GM19351 (cell line): ENCODE results near the gene APH1B.

Source experiments
- ATAC-seq: cut with Tn5 transposase; IDR thresholded peaks from one replicate; pipeline ENCODE4 v1.9.1; 2021; ENCODE audit warnings: mild to moderate bottlenecking, moderate library complexity; ENCODE audit not compliant: unreplicated experiment

APH1B gene

DNA sequence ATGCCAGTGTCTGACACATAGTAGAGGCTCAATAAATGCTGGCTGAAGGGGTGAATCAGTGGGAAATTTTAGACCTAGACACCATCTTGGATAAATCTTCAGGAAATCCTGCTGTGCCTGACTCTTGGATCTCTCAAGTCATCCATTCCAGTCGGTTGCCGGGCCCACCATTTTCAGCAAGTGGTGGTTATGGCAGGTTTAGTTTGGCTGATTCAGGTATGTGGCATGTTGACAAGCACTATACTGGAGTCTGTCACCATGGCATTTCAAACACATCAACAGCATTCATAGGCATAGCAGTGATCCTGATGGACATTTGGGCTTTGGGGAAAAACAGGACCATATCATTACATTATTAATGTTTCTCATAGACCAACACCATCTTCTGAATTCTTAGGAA lies 25.7 kb upstream of the APH1B start:
- ATAC-seq, result no peak

GRCh38 chr15:63252292-63252691 lies 25.1 kb upstream of the APH1B start:
- no peak for ATAC-seq

DNA sequence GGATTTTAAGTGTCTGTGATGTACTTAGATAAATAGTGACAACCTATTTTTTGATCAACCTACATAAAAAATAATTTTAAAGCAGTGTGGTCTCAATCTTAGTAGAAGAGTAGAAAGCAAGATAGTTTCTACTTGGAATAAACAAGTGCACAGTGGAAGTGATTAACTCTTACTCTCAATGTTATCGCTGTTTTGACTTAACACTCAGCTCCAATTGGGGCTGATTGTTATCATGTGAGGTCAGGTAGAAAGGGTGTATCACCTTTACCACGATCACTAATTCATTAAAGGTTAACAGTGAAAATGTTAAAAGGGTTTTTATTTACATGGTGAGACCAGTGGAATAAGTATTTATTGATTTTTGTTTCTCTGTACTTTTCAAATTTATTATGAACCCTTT lies 22.4 kb upstream of the APH1B start:
- ATAC-seq, result no peak

DNA sequence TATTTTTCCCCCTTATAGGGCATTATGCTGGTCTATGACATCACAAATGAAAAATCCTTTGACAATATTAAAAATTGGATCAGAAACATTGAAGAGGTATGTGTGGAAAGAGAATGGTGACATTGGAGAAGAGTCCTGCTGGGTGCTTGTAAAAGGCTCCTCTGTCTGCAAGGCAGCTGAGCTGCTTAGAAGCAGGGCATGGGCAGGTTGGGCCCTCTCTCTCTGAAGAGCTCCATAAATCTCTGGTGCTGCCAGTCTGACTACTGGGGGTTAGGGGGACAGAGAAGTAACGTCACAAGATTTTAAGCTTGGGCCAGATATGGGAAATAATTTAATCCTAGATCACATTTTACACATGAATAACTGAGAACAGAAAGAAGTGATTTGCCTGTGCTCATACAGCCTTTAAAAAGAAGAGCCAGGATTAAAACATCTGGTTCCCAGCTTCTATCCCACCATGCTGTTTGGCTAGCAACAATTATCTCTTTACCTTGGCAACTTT lies 21.9 kb upstream of the APH1B start:
- no peak for ATAC-seq

- ATAC-seq, result no peak
Observed at GRCh38 chr15:63256433-63257274, 20.8 kb upstream of the APH1B start.

- no peak for ATAC-seq
Observed at GRCh38 chr15:63258658-63259057, 18.7 kb upstream of the APH1B start.

GRCh38 chr15:63260791-63261190 lies 16.6 kb upstream of the APH1B start:
- no peak for ATAC-seq

- ATAC-seq, result no peak
Observed at GRCh38 chr15:63261311-63261710, 16.1 kb upstream of the APH1B start.

GRCh38 chr15:63263519-63263918 lies 13.9 kb upstream of the APH1B start:
- ATAC-seq, result no peak

DNA sequence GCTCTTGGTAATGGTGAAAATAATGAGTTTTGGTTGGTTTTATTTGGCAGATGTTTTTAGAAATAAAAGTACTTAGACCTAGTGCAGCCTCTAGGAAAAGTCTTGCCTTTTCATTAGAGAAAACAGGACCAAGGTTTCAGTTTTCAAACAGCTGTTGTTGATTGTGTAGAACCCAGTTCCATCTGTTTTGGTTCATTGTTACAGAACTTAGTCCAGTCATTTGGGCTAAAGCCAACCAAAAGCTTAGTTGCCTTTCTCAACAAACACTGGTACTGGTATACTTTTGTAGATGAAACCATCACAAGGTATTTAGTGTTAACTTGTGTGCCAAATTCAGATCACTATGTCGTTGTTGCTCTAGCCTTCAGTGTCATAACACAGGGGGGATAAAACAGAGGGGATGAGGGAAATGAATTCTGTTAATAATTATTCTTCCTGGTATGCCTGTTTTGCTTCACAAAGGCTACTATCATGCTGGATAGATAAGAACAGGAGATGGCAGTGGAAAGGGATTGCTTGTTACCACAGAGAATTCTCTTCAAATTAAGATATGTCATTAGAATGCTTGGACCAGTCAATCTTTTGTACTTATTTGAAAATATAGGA lies 12.6 kb upstream of the APH1B start:
- no peak for ATAC-seq

- ATAC-seq, result no peak
Observed at GRCh38 chr15:63274427-63274826, 3.0 kb upstream of the APH1B start.

GRCh38 chr15:63276342-63277037 lies 915 bp upstream of the APH1B start:
- peak; percentile 2 for ATAC-seq

DNA sequence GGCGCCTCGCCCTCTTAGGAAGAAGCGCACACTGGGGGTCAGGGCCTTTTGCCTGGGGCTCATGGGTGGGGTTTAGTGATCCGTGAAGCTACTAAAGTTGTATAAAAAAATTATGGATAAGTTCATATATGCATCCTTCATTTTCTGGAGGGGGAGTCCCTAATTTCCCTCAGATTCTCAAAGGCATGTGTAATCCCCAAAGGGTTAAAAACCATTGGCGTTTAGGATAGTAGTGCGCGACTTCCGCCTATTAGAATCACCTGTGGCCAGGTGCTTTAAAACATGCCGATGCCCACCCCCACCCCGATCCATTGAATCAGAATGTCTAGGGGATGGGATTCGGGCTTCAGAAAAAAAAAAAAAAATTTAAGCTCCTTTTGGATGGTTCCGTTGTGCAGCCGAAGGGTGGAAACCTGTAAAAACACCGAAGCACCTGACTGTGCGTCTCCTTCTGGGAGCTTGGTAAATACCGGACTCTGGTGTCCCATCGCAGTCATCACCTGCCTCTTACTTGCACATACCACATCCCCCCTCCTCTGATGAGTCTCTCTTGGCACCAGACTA lies 570 bp downstream of the APH1B start:
- peak; percentile 19 for ATAC-seq

DNA sequence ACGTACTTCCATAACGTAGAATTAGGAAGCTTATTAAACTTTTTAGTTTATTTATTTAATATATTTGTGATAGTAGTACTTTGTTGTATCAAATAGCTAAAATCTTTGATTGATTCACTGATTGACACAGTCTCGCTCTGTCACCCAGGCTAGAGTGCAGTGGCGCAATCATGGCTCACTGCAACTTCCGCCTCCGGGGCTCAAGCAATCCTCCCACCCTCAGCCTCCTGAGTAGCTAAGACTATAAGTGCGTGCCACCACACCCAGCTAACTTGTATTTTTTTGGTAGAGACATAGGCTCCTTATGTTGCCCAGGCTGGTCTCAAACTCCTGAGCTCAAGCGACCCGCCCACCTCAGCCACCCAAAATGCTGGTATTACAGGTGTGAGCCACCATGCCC lies 5.7 kb downstream of the APH1B start:
- no peak for ATAC-seq

- no peak for ATAC-seq
Observed at GRCh38 chr15:63284335-63284734, 6.9 kb downstream of the APH1B start.

- no peak for ATAC-seq
Observed at GRCh38 chr15:63287109-63287508, 9.7 kb downstream of the APH1B start.

- ATAC-seq, result no peak
Observed at GRCh38 chr15:63288342-63288741, 10.9 kb downstream of the APH1B start.

GRCh38 chr15:63288778-63289378 lies 11.5 kb downstream of the APH1B start:
- ATAC-seq, result no peak

DNA sequence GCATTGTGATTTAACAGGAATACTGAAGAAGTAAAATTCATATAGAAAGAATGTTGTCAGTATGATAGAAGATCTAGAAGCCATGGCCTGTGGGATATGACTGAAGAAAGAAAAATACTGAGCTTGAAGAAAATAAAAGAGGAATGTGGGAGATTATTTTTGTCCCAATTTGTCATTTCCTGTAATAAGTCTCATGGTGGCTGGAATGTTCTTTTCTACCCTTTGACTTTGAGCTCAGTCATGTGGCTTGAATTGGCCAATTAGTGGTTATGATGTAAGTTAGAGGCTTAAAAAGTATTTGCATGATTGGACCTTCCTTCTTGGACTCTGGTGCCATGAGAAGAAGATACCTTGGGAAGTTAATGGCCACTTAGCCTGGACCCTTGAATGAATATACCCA lies 14.1 kb downstream of the APH1B start:
- ATAC-seq, result no peak

DNA sequence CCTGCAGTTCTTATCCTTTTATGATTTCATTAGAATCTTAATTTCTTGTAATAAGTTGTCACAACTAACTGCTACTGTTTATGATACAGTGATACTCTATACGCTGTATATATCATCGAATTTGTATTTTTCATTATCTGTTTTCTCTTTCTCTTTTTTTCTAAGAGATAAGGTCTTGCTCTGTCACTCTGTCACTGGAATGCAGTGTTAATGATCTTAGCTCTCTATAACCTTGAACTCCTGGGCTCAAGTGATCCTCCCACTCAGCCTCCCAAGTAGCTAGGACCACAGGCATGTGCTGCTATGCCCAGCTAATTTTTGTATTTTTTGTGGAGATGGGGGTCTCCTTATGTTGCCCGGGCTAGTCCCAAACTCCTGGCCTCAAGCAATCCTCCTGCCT lies 14.8 kb downstream of the APH1B start:
- ATAC-seq, result no peak

DNA sequence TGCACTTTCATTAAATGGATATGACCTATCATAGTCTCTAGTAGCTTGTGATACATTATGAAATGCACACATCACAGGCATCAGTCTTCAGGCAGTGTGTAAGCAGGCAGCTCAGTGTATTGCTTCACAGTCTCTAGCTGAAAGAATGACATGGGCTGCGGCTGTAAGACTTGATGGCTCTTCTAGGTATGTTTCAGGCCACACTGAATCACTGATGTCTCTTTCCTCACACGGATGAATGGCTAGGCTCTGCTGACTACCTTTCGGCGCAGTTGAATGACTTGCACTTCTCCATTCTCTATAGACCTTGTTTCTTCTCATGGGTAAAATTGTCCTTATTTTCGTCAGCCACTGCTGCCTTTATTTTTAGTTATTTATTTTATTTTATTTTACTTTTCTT lies 15.4 kb downstream of the APH1B start:
- ATAC-seq, result no peak
